PC-9 (cell line): Measurements from ENCODE around the gene ZNF790. TPM values are rescaled to one million over a fixed set of nuclear protein-coding genes. Genes with fewer than 3 reads are reported as not detected.

ENCODE experiments used
- BruUV-seq: library from RNA; stranded (reverse); fragments of 400-500 nt; replicated peaks from 2 replicates; lab custom pipeline; 2021; lab: Mats Ljungman, UMichigan
- CTCF ChIA-PET: fragments of 300-600 bp; sonication (Branson Sonifier 250); formaldehyde crosslinking; loops from one replicate; lab custom pipeline; 2022; ENCODE audit warnings: antibody characterized with exemption; lab: Charles Lee
- POLR2A ChIA-PET: fragments of 300-600 bp; sonication (Branson Sonifier 250); formaldehyde crosslinking; loops from one replicate; lab custom pipeline; 2022; ENCODE audit warnings: antibody characterized with exemption; ENCODE audit not compliant: unreplicated experiment; lab: Charles Lee
- DNase-seq, 2 experiments: peaks; one replicate each; pipeline versions ENCODE4 v3.0.0 to v3.0.0-alpha.2; 2015 to 2022; ENCODE audit warnings: mixed read lengths in 1 of 2
- H2AFZ ChIP-seq: fragments of 200-600 bp; sonication (generic); 2 replicates; pipeline ENCODE4 v1.8.1; 2017; ENCODE audit warnings: antibody characterized with exemption
- H3F3A ChIP-seq: fragments of 200-600 bp; sonication (generic); 2 replicates; pipeline ENCODE4 v1.8.1; 2017; ENCODE audit warnings: antibody characterized with exemption, mild to moderate bottlenecking, low read depth; ENCODE audit not compliant: insufficient read depth
- H3K27ac ChIP-seq: fragments of 200-600 bp; sonication (generic); 2 replicates; pipeline ENCODE4 v1.6.1; 2016; ENCODE audit warnings: mixed run types
- H3K27me3 ChIP-seq: fragments of 200-600 bp; sonication (generic); 2 replicates; pipeline ENCODE4 v1.6.1; 2016; ENCODE audit warnings: low read depth, mixed run types; ENCODE audit not compliant: insufficient read depth
- H3K36me3 ChIP-seq: fragments of 200-600 bp; sonication (generic); 2 replicates; pipeline ENCODE4 v1.6.1; 2016; ENCODE audit warnings: low read depth, mixed run types
- H3K4me1 ChIP-seq: fragments of 200-600 bp; sonication (generic); replicated peaks from 2 replicates; pipeline ENCODE4 v1.6.1; 2016; ENCODE audit warnings: mixed run types; ENCODE audit not compliant: insufficient read depth
- H3K4me2 ChIP-seq: fragments of 200-600 bp; sonication (generic); 2 replicates; pipeline ENCODE4 v1.6.1; 2017; ENCODE audit warnings: mixed run types
- H3K4me3 ChIP-seq: fragments of 200-600 bp; sonication (generic); 2 replicates; pipeline ENCODE4 v1.6.1; 2016; ENCODE audit warnings: mixed run types
- H3K79me2 ChIP-seq: fragments of 200-600 bp; sonication (generic); 2 replicates; pipeline ENCODE4 v1.6.1; 2017; ENCODE audit warnings: low read depth, mixed run types
- H3K9me2 ChIP-seq: fragments of 200-600 bp; sonication (generic); 2 replicates; pipeline ENCODE4 v1.8.1; 2017; ENCODE audit warnings: mild to moderate bottlenecking; ENCODE audit not compliant: insufficient read depth
- H3K9me3 ChIP-seq: fragments of 200-600 bp; sonication (generic); 2 replicates; pipeline ENCODE4 v1.8.1; 2016; ENCODE audit warnings: low read depth; ENCODE audit not compliant: insufficient read depth
- H4K20me1 ChIP-seq: fragments of 200-600 bp; sonication (generic); 2 replicates; pipeline ENCODE4 v1.8.1; 2017; ENCODE audit not compliant: insufficient read depth
- EZH2 ChIP-seq: fragments of 200-600 bp; sonication (generic); IDR thresholded peaks from 2 replicates; pipeline ENCODE4 v1.8.0; 2017; ENCODE audit warnings: antibody characterized with exemption, low read depth
- intact Hi-C: fragments of 100-400 bp; cut with micrococcal nuclease; formaldehyde crosslinking; loops from one replicate; pipeline ENCODE4 v1.10.0; 2022; ENCODE audit not compliant: unreplicated experiment
- total RNA-seq: library from RNA; stranded (reverse); gene quantifications from 2 replicates; pipeline ENCODE4 v1.2.3, GENCODE V29; 2021
- TF ChIP-seq, protein P1 (sequence below): fragments of 200-600 bp; sonication (generic); conservative IDR thresholded peaks from 2 replicates; pipeline ENCODE4 v1.6.1; 2017; ENCODE audit warnings: mixed run types, antibody characterized with exemption, mild to moderate bottlenecking, moderate library complexity

The ZNF790 gene
- total RNA-seq, 1 experiment from 2014 or later, result 5.0 TPM

DNA sequence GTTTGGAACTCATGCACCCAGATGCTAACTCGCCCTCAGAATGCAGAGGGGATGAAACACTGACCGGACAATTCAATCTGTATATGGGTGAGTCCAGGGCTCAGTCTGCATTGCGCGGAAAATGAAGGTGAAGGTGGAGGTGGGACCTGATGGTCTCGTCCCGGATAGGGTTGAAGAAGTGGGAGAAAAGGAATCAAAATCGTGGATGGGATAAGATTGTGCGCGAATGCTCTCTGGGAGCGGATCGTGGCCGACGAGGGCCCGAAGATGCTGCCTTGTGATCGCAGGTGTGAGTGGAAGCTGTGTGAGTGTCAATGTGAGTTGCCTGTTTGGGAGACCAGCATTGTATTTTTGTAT lies 65.0 kb downstream of the ZNF790 start:
- no peaks in the 10 kb centered on the region for H4K20me1 ChIP-seq
- intact Hi-C loops, result loop anchor here (2.0 to 10.0 kb wide), 4 partner anchors 78 to 558 kb away; partner anchors contain the start of genes ZFP14, ZNF146, ZNF345 and ZNF461
- H3F3A ChIP-seq, result no peaks in the 10 kb centered on the region; the same call in 1 of the 2 replicates
- H3K9me2 ChIP-seq, result no peaks in the 10 kb centered on the region
- H3K9me3 ChIP-seq, result peaks cover 25% of the 10 kb centered on the region
- no peak for TF ChIP-seq EZH2
- TF ChIP-seq, protein P1, sequence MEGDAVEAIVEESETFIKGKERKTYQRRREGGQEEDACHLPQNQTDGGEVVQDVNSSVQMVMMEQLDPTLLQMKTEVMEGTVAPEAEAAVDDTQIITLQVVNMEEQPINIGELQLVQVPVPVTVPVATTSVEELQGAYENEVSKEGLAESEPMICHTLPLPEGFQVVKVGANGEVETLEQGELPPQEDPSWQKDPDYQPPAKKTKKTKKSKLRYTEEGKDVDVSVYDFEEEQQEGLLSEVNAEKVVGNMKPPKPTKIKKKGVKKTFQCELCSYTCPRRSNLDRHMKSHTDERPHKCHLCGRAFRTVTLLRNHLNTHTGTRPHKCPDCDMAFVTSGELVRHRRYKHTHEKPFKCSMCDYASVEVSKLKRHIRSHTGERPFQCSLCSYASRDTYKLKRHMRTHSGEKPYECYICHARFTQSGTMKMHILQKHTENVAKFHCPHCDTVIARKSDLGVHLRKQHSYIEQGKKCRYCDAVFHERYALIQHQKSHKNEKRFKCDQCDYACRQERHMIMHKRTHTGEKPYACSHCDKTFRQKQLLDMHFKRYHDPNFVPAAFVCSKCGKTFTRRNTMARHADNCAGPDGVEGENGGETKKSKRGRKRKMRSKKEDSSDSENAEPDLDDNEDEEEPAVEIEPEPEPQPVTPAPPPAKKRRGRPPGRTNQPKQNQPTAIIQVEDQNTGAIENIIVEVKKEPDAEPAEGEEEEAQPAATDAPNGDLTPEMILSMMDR, result no peak
- H3K36me3 ChIP-seq, result no peaks in the 10 kb centered on the region
- H3K27me3 ChIP-seq, result no peaks in the 10 kb centered on the region
- BruUV-seq, result no TSS peak
- H3K79me2 ChIP-seq, result peaks cover 8% of the 10 kb centered on the region; the same call in 1 of the 2 replicates
- POLR2A ChIA-PET, result interaction anchor here (0.7 kb wide), 1 partner anchor 107 kb away, joined by 3 read pairs; no protein-coding TSS in a partner anchor
- CTCF ChIA-PET, result no interaction called here
- no peaks in the 10 kb centered on the region for H3K4me1 ChIP-seq
- H2AFZ ChIP-seq, result peak overlapping the region; percentile 97
- no peak overlapping the region for H3K27ac ChIP-seq
- peak overlapping the region; percentile 90 for H3K4me2 ChIP-seq
- no peak for DNase-seq
- H3K4me3 ChIP-seq, result peak overlapping the region; percentile 81

DNA sequence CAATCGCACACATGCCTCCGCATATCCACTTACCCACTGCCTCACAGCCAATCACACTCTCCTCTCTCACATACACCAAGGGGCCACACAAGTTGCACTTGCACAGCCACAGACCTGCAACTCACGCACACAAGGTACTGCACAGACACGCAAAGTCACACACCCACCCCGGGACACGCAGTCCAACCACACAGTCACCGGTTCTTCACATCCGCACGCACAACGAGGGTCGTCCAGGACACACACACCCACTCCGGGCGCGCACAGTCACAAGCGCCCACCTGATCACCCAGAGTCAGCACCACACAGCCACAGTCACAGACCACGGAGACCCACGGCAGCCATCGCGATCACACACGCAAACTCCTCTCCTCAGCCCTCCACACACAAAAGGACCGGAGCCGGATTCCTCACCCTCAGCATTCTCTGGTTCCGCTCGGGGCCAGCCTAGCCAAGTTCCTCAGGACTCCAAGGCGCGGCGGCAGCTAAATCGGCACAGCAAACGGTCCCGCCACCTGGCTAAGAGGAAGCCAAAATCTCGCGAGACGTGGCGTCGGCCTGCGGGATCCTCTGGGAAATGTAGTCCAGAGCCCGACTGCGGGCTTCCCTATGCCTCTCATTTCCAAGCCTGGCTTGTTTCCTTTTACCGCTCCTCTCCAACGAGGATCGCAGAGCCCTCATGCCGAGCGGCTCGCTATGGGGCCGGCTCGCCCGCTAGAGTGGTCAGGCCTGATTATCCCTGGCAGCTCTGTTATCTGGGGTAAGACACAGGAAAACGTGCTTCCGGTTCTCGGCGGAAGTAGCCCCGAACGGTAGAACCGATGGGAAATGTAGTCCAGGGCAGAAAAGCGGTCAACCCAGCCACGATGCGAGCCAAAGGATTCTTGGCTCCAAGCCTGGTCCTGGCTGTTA lies 65.6 kb downstream of the ZNF790 start, which contains the start of gene ZNF850:
Gene ZNF850 (minus strand): TSS at position 497 of the 912 bp plus-strand sequence. CDS start 10,201 bp downstream, outside the sequence.
- no peaks in the 10 kb centered on the region for H3K36me3 ChIP-seq
- ChIA-PET CTCF (no interaction called here), POLR2A (interaction anchor here (0.7 kb wide), 1 partner anchor 106 kb away, joined by 3 read pairs; no protein-coding TSS in a partner anchor)
- peaks cover 25% of the 10 kb centered on the region for H3K9me3 ChIP-seq
- H2AFZ ChIP-seq, result peak within 1 kb of the TSS; percentile 97
- H3K4me1 ChIP-seq, result no peaks in the 10 kb centered on the region
- peak; percentile 86 to 92 for DNase-seq
- peaks cover 8% of the 10 kb centered on the region; the same call in 1 of the 2 replicates for H3K79me2 ChIP-seq
- TSS peak; percentile 78 for BruUV-seq
- H3K4me3 ChIP-seq, result peak within 1 kb of the TSS; percentile 81
- no peak for TF ChIP-seq EZH2
- TF ChIP-seq, protein P1, result no peak
- intact Hi-C loops, result loop anchor here (1.0 to 10.0 kb wide), 5 partner anchors 78 to 558 kb away; partner anchors contain the start of genes ZFP14, ZNF146, ZNF345 and ZNF461
- no peak within 1 kb of the TSS for H3K27ac ChIP-seq
- H3K27me3 ChIP-seq, result no peaks in the 10 kb centered on the region
- H3K9me2 ChIP-seq, result no peaks in the 10 kb centered on the region
- no peaks in the 10 kb centered on the region for H4K20me1 ChIP-seq
- H3K4me2 ChIP-seq, result peak within 1 kb of the TSS; percentile 90
- no peaks in the 10 kb centered on the region; the same call in 1 of the 2 replicates for H3F3A ChIP-seq
